HG03439 (cell line): ENCODE results near the gene AMFR.

Experiments used
- ATAC-seq: cut with Tn5 transposase; IDR thresholded peaks from one replicate; pipeline ENCODE4 v1.9.1; 2021; ENCODE audit warnings: mild to moderate bottlenecking, moderate library complexity; ENCODE audit not compliant: unreplicated experiment

Gene AMFR

GRCh38 chr16:56314244-56314850, 111.0 kb downstream of the AMFR start:
- no peak for ATAC-seq

DNA sequence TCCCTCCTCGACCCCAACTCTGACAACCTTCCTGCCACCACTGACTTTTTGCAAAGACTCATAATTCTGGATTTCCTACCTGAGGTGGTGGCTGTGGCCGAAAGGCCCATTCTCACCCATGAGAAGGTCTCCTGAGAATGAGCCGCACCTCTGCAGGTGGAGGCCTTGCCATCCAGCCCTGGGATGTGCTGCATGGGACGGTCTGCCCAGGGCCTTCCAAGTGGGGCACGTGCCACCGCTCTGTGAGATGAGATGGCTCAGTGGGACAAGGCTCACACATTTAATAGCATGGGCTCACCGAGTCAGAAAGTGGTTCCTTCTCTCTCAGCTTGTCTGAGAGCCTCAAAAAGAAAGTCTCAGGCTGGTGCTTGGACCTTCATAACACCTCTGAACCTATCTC, 112.8 kb downstream of the AMFR start:
- ATAC-seq, result no peak

GRCh38 chr16:56312028-56312300, 113.4 kb downstream of the AMFR start:
- no peak for ATAC-seq
